NCI-H2081 (cell line): ENCODE data around the gene CUEDC2.

Experiments used
- DNase-seq, 2 experiments: peaks; one replicate each; lab custom pipeline; 2025; lab: John Stamatoyannopoulos, UW

CUEDC2 gene

GRCh38 chr10:102424916-102425315, 7.5 kb downstream of the CUEDC2 start:
- DNase-seq: no peak

DNA sequence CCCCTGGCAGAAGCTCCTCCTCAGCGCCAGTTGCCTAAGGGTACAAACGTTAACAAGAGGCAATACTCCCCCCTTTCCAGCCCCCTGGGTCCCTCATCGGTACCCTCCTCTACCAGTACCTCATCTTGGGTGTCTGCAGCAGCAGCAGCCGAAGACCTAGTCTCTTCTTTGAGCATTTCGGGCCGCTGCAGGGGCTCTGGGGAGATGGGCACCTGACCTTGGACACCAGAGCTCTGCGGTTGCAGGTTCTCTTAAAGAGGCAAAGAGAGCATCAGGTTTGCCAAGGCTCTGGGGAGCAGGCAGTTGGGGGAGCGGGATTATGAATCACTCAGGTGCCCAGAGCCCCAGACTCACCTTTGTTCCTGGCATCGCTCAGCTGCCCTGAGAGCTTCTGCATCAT, 8.2 kb downstream of the CUEDC2 start:
- DNase-seq: no peak

DNA sequence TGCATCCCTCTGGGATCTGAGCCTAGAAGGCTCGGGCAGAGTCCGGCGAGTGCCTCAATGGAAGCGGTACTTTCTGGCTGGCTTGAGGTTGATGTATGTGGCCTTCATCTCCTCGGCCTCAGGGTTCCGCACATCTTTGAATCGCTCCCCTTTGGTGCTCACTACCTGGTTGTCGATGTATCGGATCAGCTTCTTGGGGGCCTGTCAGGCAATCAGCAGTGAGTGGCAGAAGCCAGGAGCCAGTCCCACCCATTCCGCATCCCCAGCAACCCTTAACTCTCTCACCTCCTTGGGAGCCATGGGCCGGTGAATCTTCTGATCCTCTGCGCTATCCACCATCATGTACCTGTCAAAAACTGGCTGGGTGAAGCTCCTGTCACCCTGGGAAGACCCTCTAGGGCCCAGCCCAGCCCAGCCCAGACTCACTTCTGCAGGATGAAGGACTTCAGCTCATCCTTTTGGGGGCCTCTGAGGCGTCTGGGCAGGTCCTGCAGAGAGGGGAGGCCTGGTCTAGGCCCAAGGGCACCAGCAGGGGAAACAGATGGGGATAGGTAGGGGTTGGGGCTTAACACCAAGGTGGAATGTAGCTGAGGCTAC, 8.9 kb downstream of the CUEDC2 start:
- DNase-seq: no peak

DNA sequence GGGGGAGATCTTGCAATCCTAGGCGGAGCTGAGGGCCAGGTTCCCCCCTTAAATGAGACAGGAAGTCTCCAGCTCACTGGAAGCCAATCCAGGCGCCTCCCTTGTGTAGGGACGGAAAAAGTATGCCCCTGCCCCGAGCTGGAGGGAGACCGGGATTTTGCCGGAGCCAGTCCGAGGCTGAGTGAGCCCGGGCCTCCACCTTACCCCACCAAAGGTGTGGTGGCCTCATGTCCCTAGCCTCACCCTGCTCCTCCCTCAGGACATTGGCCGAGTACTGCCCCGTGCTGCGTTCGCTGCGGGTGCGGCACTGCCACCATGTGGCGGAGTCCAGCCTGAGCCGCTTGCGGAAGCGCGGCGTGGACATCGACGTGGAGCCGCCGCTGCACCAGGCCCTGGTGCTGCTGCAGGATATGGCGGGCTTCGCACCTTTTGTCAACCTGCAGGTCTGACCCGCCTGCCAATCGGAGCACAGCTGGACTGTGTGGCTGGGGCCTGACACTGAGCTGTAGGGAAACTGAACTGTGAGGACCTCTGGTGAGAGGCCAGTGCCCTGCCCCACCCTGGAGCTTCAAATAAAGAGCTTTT, 9.7 kb downstream of the CUEDC2 start:
- DNase-seq: peak; percentile 49 to 61

DNA sequence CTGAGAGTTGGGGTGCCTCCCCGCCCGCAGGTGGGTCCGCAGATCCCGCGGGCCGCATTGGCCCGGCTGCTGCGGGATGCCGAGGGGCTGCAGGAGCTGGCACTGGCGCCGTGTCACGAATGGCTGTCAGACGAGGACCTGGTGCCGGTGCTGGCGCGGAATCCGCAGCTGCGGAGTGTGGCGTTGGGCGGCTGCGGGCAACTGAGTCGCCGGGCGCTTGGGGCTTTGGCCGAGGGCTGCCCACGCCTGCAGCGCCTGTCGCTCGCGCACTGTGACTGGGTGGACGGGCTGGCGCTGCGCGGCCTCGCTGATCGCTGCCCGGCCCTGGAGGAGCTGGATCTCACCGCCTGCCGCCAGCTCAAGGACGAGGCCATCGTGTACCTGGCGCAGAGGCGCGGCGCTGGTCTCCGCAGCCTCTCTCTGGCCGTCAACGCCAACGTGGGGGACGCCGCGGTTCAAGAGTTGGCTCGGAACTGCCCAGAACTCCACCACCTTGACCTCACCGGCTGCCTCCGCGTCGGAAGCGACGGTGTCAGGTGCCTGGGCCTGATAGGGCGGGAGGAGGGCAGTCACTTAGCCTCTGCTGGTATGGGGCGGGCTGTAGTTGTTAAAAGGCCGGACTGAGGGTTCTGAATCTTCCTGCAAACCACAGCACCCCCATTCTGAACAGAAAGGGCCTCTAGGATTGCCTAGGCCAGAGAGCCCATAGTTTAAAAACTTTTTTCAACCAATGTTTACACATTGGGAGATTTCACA, 10.4 kb downstream of the CUEDC2 start:
- no peak for DNase-seq

GRCh38 chr10:102421507-102421756, 10.9 kb downstream of the CUEDC2 start:
- no peak for DNase-seq

GRCh38 chr10:102420714-102421506, 11.5 kb downstream of the CUEDC2 start, which contains the start of gene FBXL15:
Gene FBXL15 (plus strand): TSS chr10:102420836. CDS start chr10:102421130, 294 bp downstream.
- DNase-seq: peak; percentile 93 to 94

DNA sequence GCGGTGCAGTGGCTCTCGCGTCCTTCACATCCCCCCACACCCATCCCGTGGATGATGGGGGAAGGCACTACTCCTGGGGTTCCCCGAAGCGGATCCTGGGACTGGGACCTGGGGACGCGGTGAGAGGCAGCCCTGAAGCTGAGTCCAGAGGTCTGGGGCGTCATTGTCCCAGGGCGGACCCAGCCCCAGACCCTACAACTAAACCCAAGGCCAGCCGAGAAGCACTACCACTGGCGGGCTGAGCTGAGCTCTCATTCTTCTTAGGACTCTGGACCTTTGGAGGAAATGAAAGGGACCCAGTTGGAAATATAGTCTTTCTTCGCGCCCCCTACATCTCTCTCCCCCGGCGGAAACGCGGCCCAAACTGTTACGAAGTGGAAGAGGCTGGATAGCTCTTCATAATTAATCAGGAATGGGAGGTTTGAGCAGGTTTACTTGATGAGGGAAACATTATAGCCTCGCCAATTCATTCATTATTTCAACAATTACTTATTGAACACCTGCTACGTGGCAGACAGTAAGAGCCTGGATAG, 12.1 kb downstream of the CUEDC2 start:
- DNase-seq: no peak

DNA sequence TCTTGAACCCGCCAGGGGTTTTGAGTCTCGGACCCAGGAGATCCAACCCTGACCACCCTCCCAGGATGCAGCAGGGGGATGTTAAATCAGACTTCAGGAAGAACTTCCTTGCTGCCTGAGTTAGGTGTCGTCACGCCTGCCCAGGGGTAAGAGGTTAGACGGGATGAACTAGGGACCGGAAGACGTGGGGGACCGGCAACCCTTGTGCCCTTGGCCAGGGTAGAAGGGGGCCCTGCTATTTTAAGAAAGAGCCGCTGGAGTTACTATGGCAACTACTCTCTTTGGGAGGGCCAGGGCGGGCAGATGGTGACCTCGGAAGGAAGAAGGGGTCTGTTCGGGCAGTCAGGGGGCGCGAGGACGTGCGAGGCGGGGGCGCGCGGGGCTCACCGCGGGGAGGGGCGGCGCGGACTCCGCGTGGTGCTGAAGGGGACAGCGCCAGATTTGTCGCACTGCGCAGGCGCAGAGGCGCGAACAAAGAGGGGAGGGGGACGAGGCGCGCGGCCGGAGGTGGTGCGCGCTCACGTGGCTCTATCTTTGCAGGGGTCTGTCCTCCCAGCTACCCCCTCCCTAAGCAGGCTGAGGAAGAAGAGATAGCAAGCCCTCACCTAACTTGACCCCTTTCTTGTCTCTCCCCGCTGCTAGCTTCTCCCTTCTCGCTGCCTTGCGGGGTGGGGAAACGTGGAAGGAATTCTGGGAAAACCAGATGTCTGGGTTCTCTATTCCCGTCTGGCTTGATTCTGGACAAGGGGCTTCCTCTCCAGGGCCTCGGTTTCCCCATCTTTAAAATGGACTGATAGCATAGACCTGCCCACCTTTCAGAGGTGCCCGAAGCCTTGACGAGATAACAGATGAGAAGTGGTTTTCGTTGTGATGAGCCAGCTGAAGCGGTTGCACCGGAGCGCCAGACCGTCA, 12.8 kb downstream of the CUEDC2 start:
- DNase-seq: peak; percentile 73 to 78

- DNase-seq: peak; percentile 80 to 81
Observed at GRCh38 chr10:102418622-102419268, 13.6 kb downstream of the CUEDC2 start, which contains the start of gene PSD. Gene PSD (minus strand): TSS chr10:102418785. CDS start chr10:102417038, 1,747 bp downstream.

GRCh38 chr10:102416695-102417094, 15.7 kb downstream of the CUEDC2 start:
- no peak for DNase-seq

GRCh38 chr10:102416283-102416682, 16.1 kb downstream of the CUEDC2 start:
- DNase-seq: no peak

- DNase-seq: no peak
Observed at GRCh38 chr10:102414749-102415148, 17.6 kb downstream of the CUEDC2 start.

GRCh38 chr10:102413806-102414561, 18.4 kb downstream of the CUEDC2 start:
- no peak for DNase-seq

- peak; percentile 59 to 85 for DNase-seq
Observed at GRCh38 chr10:102413053-102413705, 19.2 kb downstream of the CUEDC2 start.

GRCh38 chr10:102412293-102412692, 20.1 kb downstream of the CUEDC2 start:
- DNase-seq: no peak

GRCh38 chr10:102411341-102412255, 20.8 kb downstream of the CUEDC2 start:
- no peak for DNase-seq

DNA sequence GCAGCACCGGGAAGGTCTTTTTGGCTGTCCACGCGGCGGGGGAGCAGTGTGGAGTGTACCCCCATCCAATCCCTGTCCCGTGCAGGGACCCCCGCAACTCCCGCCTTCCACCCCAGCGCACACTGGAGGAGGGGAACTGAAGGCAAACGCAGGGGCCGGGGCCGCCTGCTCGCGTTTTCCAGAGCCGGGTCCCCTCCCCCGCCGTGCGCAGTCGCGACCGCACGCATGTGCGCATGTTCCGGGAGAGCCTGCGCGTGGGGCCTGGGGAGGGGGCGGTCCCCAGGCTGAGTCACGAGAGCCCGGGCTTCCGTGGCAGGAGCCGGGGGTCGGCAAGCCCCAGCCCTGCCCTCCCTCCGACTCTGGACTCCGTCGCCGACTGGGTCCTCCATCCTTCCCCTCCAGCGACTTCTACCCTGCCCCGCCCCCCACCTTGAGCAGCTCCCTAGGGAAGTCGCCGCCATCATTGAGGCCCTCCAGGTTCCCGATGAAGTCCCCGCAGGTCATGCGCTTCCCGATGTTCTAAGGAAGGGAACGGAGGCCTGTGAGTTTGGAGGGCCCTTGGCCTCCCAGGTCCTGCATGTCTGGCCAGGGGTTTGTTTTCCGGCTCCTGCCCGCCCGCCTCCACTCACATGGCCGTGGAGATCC, 21.8 kb downstream of the CUEDC2 start:
- DNase-seq: no peak
